Measurements from ENCODE around the gene ATXN10.

- TF ChIP-seq EZH2 (IDR thresholded peaks at IDR 0.05; ENCODE audit: insufficient read depth, poor library complexity, severe bottlenecking) (no peak), EZH2phosphoT487 (IDR thresholded peaks at IDR 0.05; ENCODE audit: insufficient read depth, low read depth) (no peak)
These were observed 111.4 kb downstream of the ATXN10 start for GRCh38 chr22:45783021-45783420.
